HG03432 (cell line): ENCODE measurements around the gene USP22.

ENCODE experiments used
- ATAC-seq: cut with Tn5 transposase; IDR thresholded peaks from one replicate; pipeline ENCODE4 v1.9.1; 2021; ENCODE audit warnings: mild to moderate bottlenecking, moderate library complexity; ENCODE audit not compliant: unreplicated experiment

USP22 gene

DNA sequence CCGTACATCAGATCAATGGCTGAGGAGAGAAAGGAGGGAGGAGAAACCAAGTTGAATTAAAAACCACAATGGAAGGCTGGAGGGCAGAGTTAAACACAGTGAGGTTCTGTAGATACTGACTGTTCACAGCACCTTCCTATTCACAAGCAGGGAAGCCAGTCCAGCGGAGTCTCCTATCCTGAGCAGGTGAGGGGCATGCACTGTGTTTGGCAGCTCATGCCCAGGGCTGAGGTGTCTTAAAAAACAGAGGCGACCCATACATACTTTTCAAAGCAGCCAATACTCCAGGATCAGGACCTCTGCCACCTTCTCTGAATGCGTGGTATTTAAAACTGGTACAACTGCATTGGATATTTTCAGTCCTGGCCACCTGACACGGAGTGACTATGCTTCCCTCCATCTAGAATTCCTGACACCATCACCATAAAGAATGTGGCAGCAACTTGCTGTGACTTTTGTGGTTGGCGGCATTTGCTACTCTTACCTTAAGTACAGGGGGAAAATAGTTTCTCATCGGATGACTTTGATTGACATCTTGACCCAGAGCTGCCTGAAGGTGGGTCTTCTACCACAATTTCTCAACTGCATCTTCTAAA lies 21.5 kb downstream of the USP22 start:
- ATAC-seq: no peak

DNA sequence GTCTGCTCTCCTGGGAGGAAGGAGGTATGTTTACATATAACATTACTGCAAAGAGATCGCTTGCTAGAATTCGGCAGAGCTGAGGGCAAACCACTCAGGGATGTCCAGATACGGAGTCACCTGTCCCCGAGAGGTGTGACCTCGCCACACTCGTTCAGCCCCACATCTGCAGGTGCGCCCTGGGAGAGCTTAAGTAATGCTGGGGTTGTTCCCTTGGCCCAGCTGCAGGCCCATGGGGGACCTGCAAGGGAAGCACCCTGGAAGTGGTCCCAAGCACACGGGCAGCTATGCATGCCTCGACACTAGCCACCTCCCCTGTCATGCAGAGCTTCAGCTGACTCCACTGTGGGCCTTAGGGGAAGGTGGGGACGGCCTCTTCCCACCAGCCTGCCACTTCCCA lies 22.2 kb downstream of the USP22 start:
- ATAC-seq: no peak

DNA sequence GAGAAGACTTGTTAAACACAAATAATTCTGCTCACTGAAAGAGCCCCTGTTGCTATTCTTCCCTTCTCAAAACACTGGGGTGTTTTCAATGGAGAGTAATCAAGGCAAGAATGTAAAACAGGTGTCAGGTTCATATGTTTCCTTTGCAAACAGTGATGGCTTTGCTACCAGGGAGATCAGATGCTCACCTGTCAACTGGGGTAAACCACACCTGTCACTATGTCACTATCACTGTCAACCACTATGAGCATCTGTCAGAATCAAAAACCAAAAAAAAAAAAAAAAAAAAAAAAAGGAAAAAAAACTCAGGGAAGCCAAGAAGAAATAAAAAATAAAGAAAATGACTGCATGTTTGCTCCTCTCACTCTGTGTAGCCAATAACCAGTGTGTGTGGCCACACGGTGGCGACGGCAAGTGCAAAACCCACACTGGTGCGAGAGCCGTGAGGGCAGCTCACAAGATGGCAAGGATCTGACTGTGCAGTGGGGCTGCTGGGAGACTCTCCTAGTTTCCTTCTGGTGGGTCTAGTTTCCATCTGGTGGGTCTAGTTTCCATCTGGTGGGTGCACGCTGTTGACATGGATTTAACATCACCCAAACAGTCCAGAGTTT lies 22.7 kb downstream of the USP22 start:
- ATAC-seq: no peak

DNA sequence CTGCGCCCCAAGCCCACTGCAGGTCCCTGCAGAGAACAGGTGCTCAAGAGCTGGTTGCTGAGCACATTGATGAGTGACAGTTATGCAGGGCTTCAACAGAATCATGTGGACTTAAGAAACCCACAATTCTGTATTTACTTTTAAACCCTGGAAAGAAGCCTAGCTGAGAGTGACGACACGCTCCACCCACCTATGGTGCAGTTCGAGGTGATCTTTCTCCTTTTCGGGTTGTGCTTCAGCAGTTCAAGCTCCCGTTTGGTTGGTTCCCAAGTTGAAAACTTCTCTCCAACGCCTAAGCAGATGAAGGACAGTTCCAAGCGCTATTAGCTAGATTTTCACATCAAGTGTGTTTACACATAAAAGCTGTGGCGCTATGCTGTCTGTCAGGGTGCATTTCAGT lies 23.9 kb downstream of the USP22 start:
- no peak for ATAC-seq

DNA sequence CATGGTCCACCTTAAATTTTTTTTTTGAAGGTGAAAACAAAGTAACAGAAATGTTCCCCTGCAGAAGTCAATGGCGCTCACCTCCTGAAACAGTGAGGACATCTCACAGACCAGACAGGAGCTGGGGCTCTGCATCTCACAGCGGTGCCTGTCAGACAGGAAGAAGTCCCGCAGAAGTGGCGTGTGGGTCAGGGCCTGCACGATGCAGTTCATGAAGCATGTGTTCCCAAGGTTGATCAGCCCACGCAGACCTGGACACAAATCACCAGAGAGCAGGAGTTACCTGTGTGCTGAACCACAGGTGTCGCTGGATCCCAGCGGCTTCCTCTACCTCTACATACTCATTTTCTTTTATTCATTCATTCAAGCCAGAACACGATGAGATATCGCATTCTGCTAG lies 24.9 kb downstream of the USP22 start:
- ATAC-seq: no peak

DNA sequence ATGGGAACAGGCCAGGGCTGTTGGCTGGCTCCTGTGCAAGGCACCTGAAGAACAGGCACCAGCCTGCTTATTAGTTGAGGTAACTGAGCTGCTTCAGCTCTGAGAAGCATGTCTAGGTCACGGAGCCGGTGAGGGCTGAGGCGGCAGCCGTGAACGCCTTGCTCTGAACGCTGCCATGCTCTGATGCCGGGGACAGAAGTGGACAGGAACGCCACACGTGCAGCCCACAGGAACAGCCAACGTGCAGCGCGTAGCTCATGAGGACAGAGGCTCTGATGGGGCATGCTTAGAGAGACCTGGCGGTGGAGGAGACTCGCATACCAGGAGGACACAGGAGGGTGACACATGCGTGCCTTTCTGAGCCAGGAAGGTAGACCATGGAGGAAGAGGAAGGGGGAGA lies 25.6 kb downstream of the USP22 start:
- ATAC-seq: no peak

DNA sequence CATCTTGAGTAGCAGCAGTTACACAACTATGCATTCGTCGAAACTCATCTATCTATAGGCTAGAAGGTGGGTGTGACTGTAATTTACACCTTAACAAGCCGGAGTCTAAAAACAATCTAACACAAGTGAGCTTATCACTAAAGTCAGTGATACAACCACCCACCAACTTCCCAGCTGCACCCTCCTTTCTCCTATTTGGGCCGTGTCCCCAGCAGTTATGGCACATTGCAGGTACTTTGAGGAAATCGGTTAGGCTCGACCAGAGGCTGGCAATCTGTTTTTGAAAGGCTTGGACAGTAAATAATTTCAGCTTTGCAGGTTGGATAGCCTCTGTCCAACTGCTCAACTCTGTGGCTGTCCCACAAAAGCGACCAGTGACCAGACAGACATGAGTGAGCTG lies 26.0 kb downstream of the USP22 start:
- ATAC-seq: no peak

DNA sequence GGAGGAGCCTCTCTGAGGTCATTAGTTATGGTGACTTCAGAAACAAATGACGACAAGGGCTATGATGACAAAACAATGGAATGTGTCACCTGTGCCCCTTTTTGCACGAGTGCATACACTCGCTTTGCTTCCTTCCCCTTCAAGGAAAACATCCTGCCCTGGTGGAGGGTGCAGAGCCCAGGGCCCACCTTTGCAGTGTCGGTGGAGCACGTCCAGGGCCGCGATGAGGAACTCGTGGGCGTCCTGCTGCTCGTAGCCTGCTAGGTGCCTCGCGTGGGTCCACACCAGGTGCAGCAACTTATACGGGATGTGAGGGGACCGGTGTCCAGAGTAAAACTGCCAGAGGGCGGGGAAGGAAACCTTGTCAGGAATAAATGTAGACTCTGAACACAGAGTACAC lies 27.2 kb downstream of the USP22 start:
- ATAC-seq: no peak

DNA sequence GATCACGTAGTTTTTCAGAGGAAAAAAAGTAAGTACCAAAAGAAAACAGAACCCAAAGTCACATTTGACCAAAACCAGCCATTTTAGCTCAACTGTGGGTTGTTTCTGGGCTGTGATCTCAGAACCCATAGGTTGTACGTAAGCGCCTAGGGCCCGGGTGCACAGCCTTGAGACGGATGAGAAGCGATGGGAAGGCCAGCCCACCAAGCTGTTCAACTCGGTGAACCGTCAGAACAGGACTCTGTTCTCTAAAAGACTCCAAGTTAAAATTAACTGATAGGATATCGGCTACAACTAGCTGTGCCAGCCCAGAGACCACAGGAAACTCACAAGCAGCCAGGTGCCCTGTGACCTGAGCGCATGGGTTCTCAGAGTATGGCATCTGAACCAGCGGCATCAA lies 28.3 kb downstream of the USP22 start:
- no peak for ATAC-seq

DNA sequence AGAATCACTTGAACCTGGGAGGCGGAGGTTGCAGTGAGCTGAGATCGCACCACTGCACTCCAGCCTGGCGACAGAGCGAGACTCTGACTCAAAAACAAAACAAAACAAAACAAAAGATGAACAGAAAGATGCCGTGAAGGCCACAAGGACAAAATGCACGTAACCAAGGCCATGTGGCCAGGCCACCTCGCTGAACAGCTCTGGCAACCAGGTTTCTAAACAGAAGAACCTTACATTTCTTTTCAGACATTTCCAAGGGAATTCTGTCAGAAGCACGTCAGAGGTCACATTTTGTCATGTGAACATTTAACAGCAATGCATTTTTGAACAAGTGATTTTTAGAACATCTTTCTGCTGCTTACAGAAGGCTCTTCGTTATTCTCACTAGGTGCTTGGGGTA lies 28.8 kb downstream of the USP22 start:
- no peak for ATAC-seq

DNA sequence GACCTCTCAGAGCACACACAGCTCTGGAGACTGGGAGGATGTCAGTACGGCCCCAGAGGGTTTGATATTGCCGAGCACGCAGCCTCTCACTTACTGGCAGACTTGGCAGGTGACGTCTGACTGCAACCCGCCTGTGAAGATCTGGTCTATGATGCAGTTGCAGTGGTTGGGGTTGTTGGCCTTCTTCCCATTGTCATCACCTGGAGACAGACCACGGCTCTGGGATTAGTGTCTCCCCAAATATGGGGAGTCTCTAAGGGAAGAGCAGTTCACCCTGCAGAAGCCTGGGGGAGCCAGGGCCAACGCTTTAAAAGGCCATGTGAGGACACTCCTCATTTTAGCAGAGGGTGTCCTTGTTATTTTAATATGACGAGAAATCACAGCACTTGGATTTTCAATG lies 30.1 kb downstream of the USP22 start:
- no peak for ATAC-seq

DNA sequence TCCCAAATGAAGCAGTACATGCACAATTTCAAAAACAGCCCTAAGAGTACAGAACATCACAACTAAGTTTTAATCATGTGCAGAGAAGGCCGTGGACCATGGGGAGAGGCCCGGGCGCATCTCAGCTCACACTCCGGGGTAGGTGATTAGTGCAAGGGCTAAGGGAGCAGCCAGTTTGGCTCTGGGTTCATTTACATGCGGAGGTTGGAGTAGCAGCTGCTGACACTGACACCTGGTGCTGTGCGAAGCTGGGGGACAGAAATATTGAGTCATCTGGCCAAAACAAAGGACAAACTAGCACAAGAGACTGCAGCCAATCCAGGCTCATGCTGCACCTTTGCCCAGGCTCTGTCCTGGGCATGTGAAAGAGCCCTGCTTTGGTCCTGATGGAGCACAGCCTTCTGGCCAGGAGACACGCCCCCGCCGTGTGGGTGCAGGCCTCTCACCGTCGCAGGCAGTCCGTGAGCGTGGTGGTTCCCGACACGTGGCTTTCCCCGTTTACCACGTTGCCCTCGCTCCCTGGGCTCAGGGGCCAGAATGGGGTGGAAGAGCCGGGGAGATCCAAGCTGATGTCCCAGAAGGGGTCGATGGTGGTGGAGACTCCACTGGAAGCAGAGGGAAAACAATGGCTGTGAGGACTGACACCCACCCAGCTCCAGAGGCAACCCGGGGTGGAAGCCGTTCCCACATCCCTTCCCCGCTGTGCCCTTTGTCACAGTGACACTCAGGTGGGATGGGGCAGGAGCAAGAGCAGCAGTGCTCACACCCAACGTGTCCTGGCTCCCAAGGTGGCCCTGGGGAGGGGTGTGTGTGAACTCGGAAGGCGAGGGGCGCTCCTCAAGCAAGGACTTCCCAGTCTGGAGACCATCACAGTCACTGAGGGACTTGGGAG lies 31.9 kb downstream of the USP22 start:
- ATAC-seq: no peak

DNA sequence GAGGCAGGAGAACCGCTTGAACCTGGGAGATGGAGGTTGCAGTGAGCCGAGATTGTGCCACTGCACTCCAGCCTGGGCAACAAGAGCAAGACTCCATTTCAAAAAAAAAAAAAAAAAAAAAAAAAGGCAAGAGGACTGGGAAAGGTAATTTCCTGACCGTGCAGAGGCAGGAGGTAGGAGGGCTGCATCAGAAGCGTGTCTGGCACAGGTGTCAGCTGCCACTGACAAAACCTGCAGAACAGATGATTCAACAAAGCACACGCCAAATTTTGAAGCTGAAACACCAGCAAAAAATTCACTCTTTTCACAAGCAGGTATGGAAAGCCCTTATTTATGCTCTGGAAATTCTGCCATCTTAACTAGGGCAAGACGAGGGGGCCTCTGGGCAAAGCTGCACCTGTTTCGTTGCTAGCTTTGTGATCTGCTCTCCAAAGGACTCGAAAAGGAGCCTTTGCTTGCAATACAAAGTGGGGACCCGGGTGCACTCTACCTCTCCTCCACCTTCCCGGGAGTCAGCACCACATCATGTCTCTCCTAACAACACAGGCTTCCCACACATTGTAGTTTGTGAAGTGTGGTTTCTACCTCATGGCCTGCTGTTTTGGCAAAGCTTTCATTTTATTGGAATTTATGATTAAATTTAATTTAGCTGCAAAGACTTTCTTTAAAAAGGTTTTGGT lies 33.7 kb downstream of the USP22 start:
- no peak for ATAC-seq

DNA sequence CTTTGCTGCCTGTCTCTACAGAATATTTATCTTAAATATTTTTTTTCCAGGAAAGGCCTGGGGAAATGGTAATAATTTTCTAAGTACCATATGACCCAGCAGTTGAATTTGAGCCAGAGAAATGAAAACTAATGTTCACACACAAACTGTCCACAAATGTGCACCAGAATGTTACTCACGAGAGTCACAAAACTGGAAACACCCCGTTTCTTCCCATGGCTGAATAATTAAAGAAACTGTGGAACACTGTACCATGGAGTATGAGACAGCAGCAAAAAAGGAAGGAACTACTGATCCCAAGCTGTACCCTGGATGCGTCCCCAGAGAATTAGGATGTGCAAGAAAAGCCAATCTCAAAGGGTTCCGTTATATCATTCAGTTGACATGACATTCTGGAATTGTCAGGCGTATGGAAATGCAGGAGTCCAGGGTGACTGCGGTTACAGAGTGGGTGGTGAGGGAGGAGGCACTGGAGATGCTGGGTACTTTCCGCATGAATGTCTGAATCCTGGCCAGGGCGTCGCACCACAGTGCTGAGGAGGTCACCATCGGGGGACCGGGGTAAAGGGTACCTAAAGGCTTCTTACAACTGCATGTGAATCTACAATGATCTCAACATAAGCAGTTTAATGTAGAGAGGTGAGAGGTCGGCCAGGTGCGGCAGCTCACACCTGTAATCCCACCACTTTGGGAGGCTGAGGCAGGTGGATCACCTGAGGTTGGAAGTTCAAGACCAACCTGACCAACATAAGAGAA lies 34.5 kb downstream of the USP22 start:
- ATAC-seq: no peak

DNA sequence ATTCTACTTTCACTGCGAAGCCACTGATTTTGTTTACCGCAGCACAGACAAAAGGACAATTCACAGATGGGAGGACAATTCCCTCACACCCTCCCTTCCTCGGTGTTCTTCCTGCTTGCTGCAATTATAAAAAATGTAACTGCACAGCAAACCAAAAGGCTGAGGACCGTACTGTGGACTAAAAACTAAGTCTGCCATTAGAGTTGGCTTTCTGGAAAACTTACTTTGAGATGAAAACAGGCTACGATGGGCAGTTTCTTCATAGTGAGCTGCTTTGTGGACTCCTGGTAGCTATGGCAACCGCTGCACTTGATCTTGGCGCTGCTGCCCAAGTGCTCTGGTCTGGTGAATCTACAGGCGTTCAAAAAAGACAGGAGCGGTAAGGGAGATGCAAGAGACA lies 35.2 kb downstream of the USP22 start:
- ATAC-seq: no peak

DNA sequence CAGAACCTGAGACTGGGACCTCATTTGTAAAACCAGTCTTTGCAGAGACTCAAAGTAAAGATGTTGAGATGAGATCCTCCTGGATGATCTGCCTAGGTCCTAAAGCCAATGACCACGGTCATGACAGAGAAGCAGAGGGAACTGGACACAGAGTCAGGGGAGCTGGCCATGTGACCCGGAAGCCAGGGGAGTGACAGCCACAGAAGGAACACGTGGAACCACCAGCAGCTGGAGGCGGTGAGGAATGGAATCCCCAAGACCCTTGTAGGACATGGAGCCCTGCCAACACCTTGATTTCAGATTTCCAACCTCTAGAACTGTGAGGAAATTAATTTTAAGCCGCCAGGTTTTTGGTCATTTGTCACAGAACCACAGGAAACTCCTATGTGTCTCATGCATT lies 37.0 kb downstream of the USP22 start:
- no peak for ATAC-seq

DNA sequence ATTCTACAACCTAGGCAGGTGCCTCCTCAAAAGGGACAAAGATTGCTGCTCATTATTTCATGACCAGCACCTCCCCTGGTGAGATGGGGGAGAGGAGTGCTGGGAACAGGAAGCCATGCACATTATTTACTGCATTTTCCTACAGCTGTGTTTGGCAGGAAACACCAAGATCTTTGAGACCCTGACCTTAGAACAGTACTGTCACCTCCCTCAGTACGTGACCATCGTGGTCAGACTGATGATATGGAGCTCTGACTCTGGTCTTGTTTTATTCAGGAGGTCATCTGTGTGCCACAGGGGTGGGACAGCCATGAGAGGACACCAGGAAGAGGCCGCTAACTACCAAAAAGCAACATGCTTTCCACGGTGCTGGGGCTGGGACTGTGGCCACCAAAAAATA lies 37.4 kb downstream of the USP22 start:
- no peak for ATAC-seq

DNA sequence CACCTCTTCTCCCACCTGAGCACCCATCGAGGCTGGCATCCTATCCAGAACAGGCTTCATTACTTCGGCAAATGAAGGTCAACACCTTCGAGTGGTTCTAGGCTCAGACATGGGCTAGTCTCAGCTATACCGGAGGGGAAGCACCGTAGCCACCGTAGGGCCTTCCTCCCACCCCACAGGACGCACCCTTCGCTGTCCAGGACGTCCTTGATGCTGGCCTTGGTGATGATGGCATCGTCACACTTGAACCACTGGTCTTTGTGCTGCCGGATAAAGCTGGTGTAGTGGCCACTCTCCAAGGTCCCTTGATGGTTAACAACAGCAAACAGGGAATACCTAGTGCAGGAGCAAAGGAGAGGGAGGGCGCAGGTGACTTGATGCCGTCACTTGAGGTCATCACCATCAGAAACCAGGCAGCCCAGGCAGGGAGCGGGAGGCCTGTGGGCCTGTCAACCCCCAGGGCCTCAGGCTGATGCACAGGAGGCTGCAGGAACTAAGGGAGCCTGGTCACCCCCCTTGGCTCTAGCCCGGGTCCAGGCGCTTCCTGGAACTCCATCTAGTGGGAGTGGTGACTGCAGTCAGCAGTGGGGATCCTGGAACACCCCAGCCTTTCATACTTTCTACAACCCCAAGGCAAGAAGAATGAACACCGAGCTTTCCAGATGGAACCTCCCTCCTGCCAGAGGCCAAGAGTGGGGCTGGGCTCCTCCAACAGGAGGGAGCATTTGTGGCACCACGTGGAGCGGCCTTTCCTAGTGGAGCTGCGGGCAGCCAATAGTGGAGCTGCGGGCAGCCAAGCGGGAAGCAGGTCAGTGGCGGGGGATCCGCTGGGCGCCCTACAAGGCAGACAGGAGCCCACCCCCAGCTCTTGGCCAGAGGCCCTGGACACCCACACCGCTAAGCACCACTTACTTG lies 38.5 kb downstream of the USP22 start:
- ATAC-seq: no peak

DNA sequence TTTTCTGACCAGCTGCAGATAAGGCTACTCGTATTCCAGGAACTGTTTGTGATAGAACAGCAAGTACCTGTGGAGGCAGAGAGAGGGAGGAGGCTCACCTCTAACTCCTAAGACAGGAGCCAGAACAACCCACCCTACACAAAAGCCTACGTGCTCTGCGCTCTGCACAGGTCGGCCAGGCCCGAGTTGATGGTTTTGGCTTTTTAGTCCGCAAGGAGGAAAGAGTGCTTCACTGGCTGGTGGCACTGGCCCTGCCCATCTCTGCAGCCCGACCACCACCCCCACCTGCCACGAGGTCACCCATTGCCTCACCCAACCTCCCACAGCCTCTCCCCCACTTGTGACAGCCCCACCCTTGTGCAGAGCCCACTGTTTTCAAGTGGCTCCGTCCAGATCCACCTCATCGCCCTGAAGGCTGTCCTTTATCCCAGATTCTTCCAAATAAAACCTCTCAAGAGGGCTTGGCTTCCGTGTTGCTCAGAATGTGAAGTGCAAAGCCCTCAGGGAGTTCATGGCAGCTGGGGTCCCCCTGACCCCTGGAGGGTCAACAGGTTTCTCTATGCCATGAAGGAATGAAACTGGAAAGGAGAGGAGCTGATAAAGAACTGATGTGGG lies 39.7 kb downstream of the USP22 start:
- ATAC-seq: no peak
